PC-3 (cell line): ENCODE measurements around the gene ACTN1. TPM values are rescaled to one million over a fixed set of nuclear protein-coding genes. Genes with fewer than 3 reads are reported as not detected.

ENCODE experiments used
- ATAC-seq: fragments of 200-7000 bp; cut with Tn5 transposase; 2 replicates; pipeline ENCODE4 v1.9.1; 2020; ENCODE audit warnings: mild to moderate bottlenecking, moderate library complexity
- BruUV-seq: library from RNA; stranded (reverse); fragments of 400-500 nt; replicated peaks from 2 replicates; lab custom pipeline; 2021; lab: Mats Ljungman, UMichigan
- CTCF ChIA-PET: fragments of 300-600 bp; sonication (Branson Sonifier 250); formaldehyde crosslinking; loops from one replicate; lab custom pipeline; 2022; ENCODE audit warnings: antibody characterized with exemption; lab: Charles Lee
- POLR2A ChIA-PET: fragments of 300-600 bp; sonication (Branson Sonifier 250); formaldehyde crosslinking; loops from one replicate; lab custom pipeline; 2022; ENCODE audit warnings: antibody characterized with exemption; ENCODE audit not compliant: unreplicated experiment; lab: Charles Lee
- DNase-seq: peaks from one replicate; pipeline ENCODE4 v3.0.0-alpha.2; 2015
- H2AFZ ChIP-seq: fragments of 300-600 bp; sonication (generic); 2 replicates; pipeline ENCODE4 v1.6.0; 2016; ENCODE audit warnings: antibody characterized with exemption, low read length
- H3F3A ChIP-seq: fragments of 300-600 bp; sonication (generic); one replicate; pipeline ENCODE4 v1.6.0; 2017; ENCODE audit warnings: antibody characterized with exemption, low read length, control low read depth, mild to moderate bottlenecking; ENCODE audit not compliant: unreplicated experiment
- H3K27ac ChIP-seq: fragments of 300-600 bp; sonication (generic); 2 replicates; pipeline ENCODE4 v1.5.1; 2016; ENCODE audit warnings: mild to moderate bottlenecking, low read length
- H3K27me3 ChIP-seq: fragments of 300-600 bp; sonication (generic); 2 replicates; pipeline ENCODE4 v1.6.1; 2016; ENCODE audit warnings: low read length, mixed read lengths
- H3K36me3 ChIP-seq: fragments of 300-600 bp; sonication (generic); 2 replicates; pipeline ENCODE4 v1.6.1; 2016; ENCODE audit warnings: low read depth, mixed run types, low read length, mixed read lengths
- H3K4me1 ChIP-seq: fragments of 300-600 bp; sonication (generic); 2 replicates; pipeline ENCODE4 v1.5.1; 2016; ENCODE audit warnings: low read length; ENCODE audit not compliant: insufficient read depth
- H3K4me2 ChIP-seq: fragments of 300-600 bp; sonication (generic); 2 replicates; pipeline ENCODE4 v1.6.0; 2016; ENCODE audit warnings: low read length
- H3K4me3 ChIP-seq: fragments of 300-600 bp; sonication (generic); 2 replicates; pipeline ENCODE4 v1.5.1; 2016; ENCODE audit warnings: mild to moderate bottlenecking, low read length, mixed read lengths
- H3K79me2 ChIP-seq: fragments of 300-600 bp; sonication (generic); 2 replicates; pipeline ENCODE4 v1.6.1; 2017; ENCODE audit warnings: low read length, mixed read lengths
- H3K9ac ChIP-seq: fragments of 300-600 bp; sonication (generic); 2 replicates; pipeline ENCODE4 v1.6.0; 2016; ENCODE audit warnings: mild to moderate bottlenecking, low read length
- H3K9me2 ChIP-seq: fragments of 300-600 bp; sonication (generic); replicated peaks from 2 replicates; pipeline ENCODE4 v1.6.1; 2016; ENCODE audit warnings: mixed run types, low read length, mixed read lengths
- H3K9me3 ChIP-seq: fragments of 300-600 bp; sonication (generic); 2 replicates; pipeline ENCODE4 v1.6.1; 2016; ENCODE audit warnings: low read length, mixed read lengths
- H4K20me1 ChIP-seq: fragments of 300-600 bp; sonication (generic); 2 replicates; pipeline ENCODE4 v1.6.1; 2016; ENCODE audit warnings: low read length, mixed read lengths
- EZH2 ChIP-seq: fragments of 300-600 bp; sonication (generic); IDR thresholded peaks from one replicate; pipeline ENCODE4 v1.6.1; 2017; ENCODE audit warnings: antibody characterized with exemption, mild to moderate bottlenecking, low read length; ENCODE audit not compliant: unreplicated experiment
- EZH2phosphoT487 ChIP-seq: fragments of 300-600 bp; sonication (generic); IDR thresholded peaks from 2 replicates; pipeline ENCODE4 v1.6.1; 2018; ENCODE audit warnings: mild to moderate bottlenecking, antibody characterized with exemption, low read length, borderline replicate concordance
- intact Hi-C: fragments of 100-400 bp; cut with micrococcal nuclease; formaldehyde crosslinking; loops from 2 replicates; pipeline ENCODE4 v1.9.0; 2023
- total RNA-seq: library from RNA; depleted of rRNA; stranded (reverse); fragments of >200 nt; gene quantifications from 2 replicates; pipeline ENCODE4 v1.2.3, GENCODE V29; 2014
- TF ChIP-seq, protein P1 (sequence below): fragments of 300-600 bp; sonication (generic); conservative IDR thresholded peaks from 2 replicates; pipeline ENCODE4 v1.5.1; 2017; ENCODE audit warnings: antibody characterized with exemption, low read depth, mild to moderate bottlenecking, low read length

The ACTN1 gene
- total RNA-seq, 1 experiment from 2014 or later, result 303 TPM

DNA sequence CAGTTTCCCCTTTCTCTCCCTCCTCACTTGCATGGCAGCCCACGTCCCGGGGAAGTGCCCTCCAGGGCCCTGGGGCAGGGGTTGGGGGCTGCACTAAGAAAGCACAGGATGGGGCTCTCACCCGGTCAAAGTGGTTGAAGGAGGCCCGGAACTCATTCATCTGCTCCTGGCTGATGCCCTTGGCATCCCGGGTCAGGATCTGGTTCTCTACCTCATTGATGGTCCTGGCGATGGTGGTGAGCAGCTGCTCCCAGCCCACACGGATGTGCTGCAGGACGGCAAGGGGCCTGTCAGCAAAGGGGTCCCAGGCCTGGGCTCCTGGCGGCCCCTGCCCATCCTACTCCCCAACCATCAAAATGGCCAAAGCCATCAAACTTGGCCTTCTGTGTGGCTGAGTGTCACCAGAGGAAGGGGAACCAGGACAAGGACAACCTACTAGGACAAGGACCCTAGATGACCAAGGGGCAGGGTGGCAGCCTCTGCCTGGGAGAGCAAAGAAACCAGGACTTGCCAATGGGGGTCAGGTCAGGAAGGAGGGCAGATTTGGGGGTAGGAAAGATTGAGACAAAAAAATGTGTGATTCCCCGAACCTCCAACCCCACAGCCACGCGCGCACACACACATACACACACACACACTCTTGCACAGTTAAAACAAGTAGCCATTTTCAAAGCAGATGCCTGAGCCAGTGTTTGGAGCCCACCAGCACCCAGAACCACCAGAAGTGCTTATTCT is 99.1 kb downstream of the ACTN1 start:
- Histone ChIP-seq H3K27ac (no peak overlapping the region), H4K20me1 (0 out of 2 replicates have a peak, but pooled peaks cover 3% of the 10 kb centered on the region), H3K4me2 (no peak overlapping the region), H3F3A (peaks cover 5% of the 10 kb centered on the region), H3K4me3 (no peak overlapping the region), H3K36me3 (peaks cover 85% of the 10 kb centered on the region), H3K9me3 (no peaks in the 10 kb centered on the region), H3K79me2 (no peaks in the 10 kb centered on the region), H3K9ac (no peak overlapping the region), H2AFZ (no peak overlapping the region), H3K27me3 (no peaks in the 10 kb centered on the region), H3K4me1 (peaks cover 14% of the 10 kb centered on the region), H3K9me2 (no peaks in the 10 kb centered on the region)
- ATAC-seq (no peak), DNase-seq (no peak)
- no peak for TF ChIP-seq EZH2phosphoT487
- TF ChIP-seq, protein P1, sequence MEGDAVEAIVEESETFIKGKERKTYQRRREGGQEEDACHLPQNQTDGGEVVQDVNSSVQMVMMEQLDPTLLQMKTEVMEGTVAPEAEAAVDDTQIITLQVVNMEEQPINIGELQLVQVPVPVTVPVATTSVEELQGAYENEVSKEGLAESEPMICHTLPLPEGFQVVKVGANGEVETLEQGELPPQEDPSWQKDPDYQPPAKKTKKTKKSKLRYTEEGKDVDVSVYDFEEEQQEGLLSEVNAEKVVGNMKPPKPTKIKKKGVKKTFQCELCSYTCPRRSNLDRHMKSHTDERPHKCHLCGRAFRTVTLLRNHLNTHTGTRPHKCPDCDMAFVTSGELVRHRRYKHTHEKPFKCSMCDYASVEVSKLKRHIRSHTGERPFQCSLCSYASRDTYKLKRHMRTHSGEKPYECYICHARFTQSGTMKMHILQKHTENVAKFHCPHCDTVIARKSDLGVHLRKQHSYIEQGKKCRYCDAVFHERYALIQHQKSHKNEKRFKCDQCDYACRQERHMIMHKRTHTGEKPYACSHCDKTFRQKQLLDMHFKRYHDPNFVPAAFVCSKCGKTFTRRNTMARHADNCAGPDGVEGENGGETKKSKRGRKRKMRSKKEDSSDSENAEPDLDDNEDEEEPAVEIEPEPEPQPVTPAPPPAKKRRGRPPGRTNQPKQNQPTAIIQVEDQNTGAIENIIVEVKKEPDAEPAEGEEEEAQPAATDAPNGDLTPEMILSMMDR, result no peak
- TF ChIP-seq EZH2, result no peak
- intact Hi-C loops, result no loop called here
- CTCF ChIA-PET, result no interaction called here
- POLR2A ChIA-PET, result interaction anchor here (0.7 kb wide), 1 partner anchor 1080 kb away, joined by 5 read pairs; no protein-coding TSS in a partner anchor
- no TSS peak for BruUV-seq

DNA sequence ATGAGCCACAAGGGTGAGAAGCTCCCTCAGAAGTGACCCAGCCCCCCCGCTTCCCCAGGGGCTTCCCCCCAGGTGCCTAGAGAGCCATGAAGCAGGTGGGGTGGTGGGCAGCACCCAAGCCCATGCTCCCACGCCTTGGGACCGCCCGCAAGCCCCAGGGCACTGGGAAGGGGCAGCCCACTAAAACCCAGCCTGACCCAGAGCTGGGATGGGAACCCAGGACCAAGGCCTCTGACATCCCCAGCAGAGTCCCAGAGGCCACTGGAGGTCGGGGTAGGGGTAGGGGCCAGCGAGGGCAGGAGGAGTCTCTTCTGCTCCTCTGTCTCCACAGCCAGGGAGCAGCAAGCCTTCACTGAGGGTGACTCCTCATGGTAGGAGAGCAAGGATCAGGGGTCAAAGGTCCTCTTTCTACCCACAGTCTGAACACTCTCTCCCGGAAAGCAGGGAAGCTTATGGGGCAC is 99.8 kb downstream of the ACTN1 start:
- Histone ChIP-seq H3K4me3 (no peak overlapping the region), H3K4me2 (no peak overlapping the region), H2AFZ (no peak overlapping the region), H3K4me1 (peaks cover 8% of the 10 kb centered on the region), H3K9me2 (no peaks in the 10 kb centered on the region), H3K27ac (no peak overlapping the region), H3K9ac (no peak overlapping the region), H3K9me3 (no peaks in the 10 kb centered on the region), H4K20me1 (0 out of 2 replicates have a peak, but pooled peaks cover 3% of the 10 kb centered on the region), H3F3A (no peaks in the 10 kb centered on the region), H3K79me2 (no peaks in the 10 kb centered on the region), H3K27me3 (no peaks in the 10 kb centered on the region), H3K36me3 (peaks cover 91% of the 10 kb centered on the region)
- ChIA-PET POLR2A (no interaction called here), CTCF (no interaction called here)
- ATAC-seq (no peak), DNase-seq (no peak)
- no TSS peak for BruUV-seq
- intact Hi-C loops, result no loop called here
- TF ChIP-seq, protein P1, result no peak
- no peak for TF ChIP-seq EZH2
- TF ChIP-seq EZH2phosphoT487, result no peak

DNA sequence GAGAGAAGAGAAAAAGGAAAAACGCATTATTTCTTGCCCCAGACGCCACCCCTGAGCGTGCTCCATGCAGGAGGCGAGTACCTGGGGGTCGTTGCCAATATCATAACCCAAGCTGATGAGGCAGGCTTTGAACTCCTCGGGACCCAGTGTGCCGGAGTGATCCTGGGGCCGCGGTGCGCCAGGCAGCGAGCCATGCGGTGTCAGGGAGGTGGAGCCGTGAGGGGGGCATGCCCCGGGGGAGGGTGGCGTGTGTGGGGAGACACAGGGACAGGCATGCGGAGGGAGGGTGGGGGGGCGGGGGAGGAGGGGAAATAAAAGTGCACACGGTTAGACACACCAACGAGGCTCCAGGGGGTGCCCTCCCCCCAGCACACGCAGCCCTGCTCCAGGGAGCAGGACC is 100.2 kb downstream of the ACTN1 start:
- Histone ChIP-seq H4K20me1 (0 out of 2 replicates have a peak, but pooled peaks cover 1% of the 10 kb centered on the region), H2AFZ (no peak overlapping the region), H3F3A (no peaks in the 10 kb centered on the region), H3K9me2 (no peaks in the 10 kb centered on the region), H3K36me3 (peaks cover 93% of the 10 kb centered on the region), H3K79me2 (no peaks in the 10 kb centered on the region), H3K9ac (no peak overlapping the region), H3K27ac (no peak overlapping the region), H3K4me3 (no peak overlapping the region), H3K4me2 (no peak overlapping the region), H3K9me3 (no peaks in the 10 kb centered on the region), H3K27me3 (no peaks in the 10 kb centered on the region), H3K4me1 (peaks cover 3% of the 10 kb centered on the region)
- TF ChIP-seq, protein P1, result no peak
- TF ChIP-seq EZH2, result no peak
- TF ChIP-seq EZH2phosphoT487, result no peak
- CTCF ChIA-PET, result no interaction called here
- intact Hi-C loops, result no loop called here
- DNase-seq, result no peak
- no TSS peak for BruUV-seq
- POLR2A ChIA-PET, result no interaction called here
- no peak for ATAC-seq
